ENCODE data around the gene VIPR2.

GRCh38 chr7:159188011-159188410 lies 43.3 kb upstream of the VIPR2 start:
- no peak for TF ChIP-seq CTCF (IDR thresholded peaks at IDR 0.05)
- no peak for TF ChIP-seq POLR2A (IDR thresholded peaks at IDR 0.05)
